Aorta (tissue), 5 donors: ENCODE data around the gene ARID5B. TPM values are rescaled to one million over a fixed set of nuclear protein-coding genes. Genes with fewer than 3 reads are reported as not detected.
A peak's percentile ranks its signal among the peaks of the same experiment; 100 is the strongest.

Experiments
- ATAC-seq: fragments of 200-7000 bp; cut with Tn5 transposase; one replicate; pipeline ENCODE4 v1.9.1; 2022; ENCODE audit warnings: moderate library complexity; ENCODE audit not compliant: low FRiP score
- DNase-seq, 2 donors: peaks; one replicate each; pipeline ENCODE4 v3.0.0-alpha.2; 2020
- H3K27ac ChIP-seq, 2 donors: one replicate each; pipeline ENCODE4 v1.5.1; 2013; ENCODE audit warnings: low read length in 2 of 2, mild to moderate bottlenecking in 2 of 2, moderate library complexity in 2 of 2, control low read depth in 1 of 2, inconsistent platforms in 1 of 2, low read depth in 1 of 2
- H3K27me3 ChIP-seq, 2 donors: one replicate each; pipeline ENCODE4 v1.6.1; 2013; ENCODE audit warnings: control low read depth in 1 of 2, low read length in 1 of 2, mild to moderate bottlenecking in 1 of 2, moderate library complexity in 1 of 2; ENCODE audit not compliant: insufficient read depth in 2 of 2, control insufficient read depth in 1 of 2
- H3K36me3 ChIP-seq, 2 donors: one replicate each; pipeline ENCODE4 v1.6.1; 2013; ENCODE audit warnings: control low read depth in 1 of 2, low read length in 1 of 2, mild to moderate bottlenecking in 1 of 2; ENCODE audit not compliant: insufficient read depth in 2 of 2, control insufficient read depth in 1 of 2
- H3K4me1 ChIP-seq, 2 donors: one replicate each; pipeline ENCODE4 v1.6.1; 2013; ENCODE audit warnings: low read length in 2 of 2, control low read depth in 1 of 2, mild to moderate bottlenecking in 1 of 2, moderate library complexity in 1 of 2; ENCODE audit not compliant: insufficient read depth in 2 of 2, control insufficient read depth in 1 of 2
- H3K4me3 ChIP-seq, 2 donors: one replicate each; pipeline ENCODE4 v1.5.1; 2013; ENCODE audit warnings: low read length in 2 of 2, control low read depth in 1 of 2, mild to moderate bottlenecking in 1 of 2
- H3K9me3 ChIP-seq: one replicate; pipeline ENCODE4 v1.6.1; 2013; ENCODE audit warnings: mild to moderate bottlenecking, low read length; ENCODE audit not compliant: control insufficient read depth
- WGBS, 2 donors: extraction: QIAGEN DNeasy Blood & Tissue Kit; methylation state at CpG; one replicate each; pipeline ENCODE4 v1.1.7; 2013; 5-methylcytosine and 5-hydroxymethylcytosine counted together
- intact Hi-C, 2 donors: fragments of 100-400 bp; cut with DNase I; formaldehyde crosslinking; loops; one replicate each; pipeline versions ENCODE4 v1.14.2 to v1.15.0; 2022
- polyA plus RNA-seq, 2 donors: library from polyadenylated mRNA; stranded (reverse); fragments of 200-250 nt; gene quantifications; one replicate each; pipeline ENCODE4 v1.2.3, GENCODE V29; 2013
- total RNA-seq, 2 donors: library from RNA; stranded (reverse); fragmentation: NEBNext Ultra II Directional; extraction: Animal tissue kit (Norgen Biotek cat#: 25700); gene quantifications; one replicate each; pipeline ENCODE4 v1.2.1, GENCODE V29; 2021
- donor health status: healthy with polysubstance abuse.
- donor health status: Bipolar disorder and iron deficiency.
- donor health status: DM: no; HTN: no; CAD: no.
- donor health status: DM: no; HTN: no; CAD: no.
- donor health status: DM: yes; HTN: yes; CAD: no.

The ARID5B gene
- total and polyA plus RNA-seq, 4 donors, result 7.8 to 143 (median 49.7) TPM

DNA sequence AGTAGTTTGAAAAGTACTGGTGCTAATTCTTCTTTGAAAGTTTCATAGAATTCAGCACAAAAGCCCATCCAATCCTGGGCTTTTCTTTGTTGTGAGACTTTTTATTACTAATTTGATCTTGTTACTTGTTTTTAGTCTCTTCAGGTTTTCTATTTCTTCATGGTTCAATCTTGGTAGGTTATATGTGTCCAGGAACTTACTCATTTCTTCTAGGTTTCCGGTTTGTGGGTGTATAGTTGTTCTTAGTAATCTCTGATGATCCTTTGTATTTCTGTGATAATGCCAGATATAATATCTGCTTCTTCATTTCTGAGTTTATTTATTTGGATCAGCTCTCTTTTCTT is 219.7 kb downstream of the ARID5B start:
- H3K4me3 ChIP-seq, result no peak overlapping the region
- H3K36me3 ChIP-seq, result no peaks in the 10 kb centered on the region
- DNase-seq (no peak), ATAC-seq (no peak)
- 93 to 94% methylated on average over 1 of the region's 1 CpG for WGBS, 2 donors
- intact Hi-C loops, result no loop called here
- no peak overlapping the region for H3K27ac ChIP-seq
- no peaks in the 10 kb centered on the region for H3K27me3 ChIP-seq
- H3K9me3 ChIP-seq, result peaks cover 1% of the 10 kb centered on the region
- no peaks in the 10 kb centered on the region for H3K4me1 ChIP-seq

DNA sequence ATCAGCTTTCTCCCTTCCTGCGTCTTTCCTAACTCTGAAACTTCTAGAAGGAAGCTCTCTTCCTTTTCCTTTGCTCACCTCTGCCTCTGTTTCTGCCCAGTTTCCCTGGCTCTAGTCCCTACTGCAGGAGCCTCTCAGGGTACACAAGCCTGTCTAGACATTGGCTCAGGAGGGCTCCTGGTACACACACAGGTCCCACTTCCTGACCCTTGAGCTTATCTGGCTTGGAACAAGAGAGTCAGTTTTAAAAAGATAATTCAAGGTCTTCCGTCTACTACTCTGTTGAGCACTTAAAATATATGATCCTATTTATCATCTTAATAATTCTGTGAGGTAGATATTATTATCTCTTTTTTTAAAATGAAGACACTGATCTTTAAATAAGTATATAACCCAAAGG is 226.5 kb downstream of the ARID5B start:
- Histone ChIP-seq H3K4me1 (no peaks in the 10 kb centered on the region), H3K27me3 (no peaks in the 10 kb centered on the region), H3K4me3 (no peak overlapping the region), H3K9me3 (peaks cover 1% of the 10 kb centered on the region), H3K36me3 (no peaks in the 10 kb centered on the region), H3K27ac (no peak overlapping the region)
- ATAC-seq (no peak), DNase-seq (no peak)
- WGBS, 2 donors, result 94 to 96% methylated on average over 2 of the region's 2 CpGs
- intact Hi-C loops, result no loop called here

DNA sequence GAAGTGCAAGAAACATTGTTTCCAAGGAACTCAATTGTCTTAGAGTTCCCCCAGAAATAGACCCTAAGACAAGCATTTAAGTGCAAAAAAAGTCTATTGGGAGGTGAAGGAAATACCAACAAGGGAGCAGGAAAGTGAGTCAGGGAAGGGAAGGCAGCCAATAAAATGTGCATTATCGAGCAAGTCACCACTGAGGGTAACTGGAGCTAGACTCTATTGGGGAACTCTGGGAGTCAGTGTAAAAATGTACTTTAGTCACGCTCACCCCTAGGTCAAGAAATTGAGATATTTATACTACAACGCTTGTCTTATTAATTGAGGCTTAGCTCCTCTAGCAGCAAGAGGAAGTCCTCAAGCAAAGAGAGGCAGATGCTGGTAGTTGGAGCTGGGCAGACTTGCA is 229.4 kb downstream of the ARID5B start:
- intact Hi-C loops, result no loop called here
- Histone ChIP-seq H3K4me1 (no peaks in the 10 kb centered on the region), H3K9me3 (no peaks in the 10 kb centered on the region), H3K4me3 (no peak overlapping the region), H3K27ac (no peak overlapping the region), H3K27me3 (no peaks in the 10 kb centered on the region), H3K36me3 (no peaks in the 10 kb centered on the region)
- ATAC-seq (peak; percentile 52), DNase-seq (no peak)
- WGBS, 2 donors, result 37 to 51% methylated on average over 3 of the region's 3 CpGs

DNA sequence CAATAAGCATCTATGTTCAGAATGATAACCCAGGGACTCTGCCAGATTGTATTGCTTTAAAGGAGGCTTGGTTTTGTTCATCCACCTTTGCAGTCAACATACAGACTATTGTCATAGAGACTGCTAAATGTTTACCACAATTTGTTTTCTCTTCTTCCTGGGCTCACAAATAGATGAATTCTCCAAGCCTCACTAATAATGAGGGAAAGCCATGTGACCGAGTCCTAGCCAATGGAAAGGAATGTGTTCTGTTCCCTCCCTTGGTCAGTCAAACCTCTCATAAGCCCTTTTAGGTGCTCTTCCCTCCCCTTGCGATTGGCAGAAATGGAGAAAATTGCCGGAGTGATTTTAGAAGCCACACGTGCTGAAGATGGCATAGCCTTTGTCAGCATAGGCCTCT is 230.2 kb downstream of the ARID5B start:
- no peaks in the 10 kb centered on the region for H3K9me3 ChIP-seq
- no peak for ATAC-seq
- H3K4me3 ChIP-seq, result no peak overlapping the region
- no peak for DNase-seq
- H3K36me3 ChIP-seq, result no peaks in the 10 kb centered on the region
- intact Hi-C loops, result no loop called here
- H3K27ac ChIP-seq, result no peak overlapping the region
- WGBS, 2 donors, result 97 to 98% methylated on average over 4 of the region's 4 CpGs
- no peaks in the 10 kb centered on the region for H3K4me1 ChIP-seq
- H3K27me3 ChIP-seq, result no peaks in the 10 kb centered on the region

DNA sequence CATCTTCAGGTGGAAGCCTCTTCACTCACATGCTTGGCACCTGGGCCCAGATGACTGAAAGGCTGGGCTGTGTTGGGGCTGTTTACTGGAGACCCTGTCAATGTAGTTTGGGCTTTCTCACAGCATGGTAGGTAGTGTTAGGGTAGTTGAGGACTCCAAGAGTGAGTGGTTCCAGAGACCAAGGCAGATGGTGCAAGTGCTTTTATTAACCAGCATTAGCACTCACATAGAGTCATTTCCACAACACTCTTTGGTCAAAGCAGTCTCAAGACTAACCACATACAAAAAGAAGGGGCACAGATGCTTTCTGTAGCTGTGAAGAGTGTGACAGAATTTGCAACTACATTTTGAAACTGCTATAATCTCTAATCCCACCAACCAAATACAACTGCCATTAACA is 232.1 kb downstream of the ARID5B start:
- Histone ChIP-seq H3K36me3 (no peaks in the 10 kb centered on the region), H3K4me1 (no peaks in the 10 kb centered on the region), H3K27ac (no peak overlapping the region), H3K27me3 (no peaks in the 10 kb centered on the region), H3K9me3 (no peaks in the 10 kb centered on the region), H3K4me3 (no peak overlapping the region)
- intact Hi-C loops, result no loop called here
- ATAC-seq (no peak), DNase-seq (no peak)

DNA sequence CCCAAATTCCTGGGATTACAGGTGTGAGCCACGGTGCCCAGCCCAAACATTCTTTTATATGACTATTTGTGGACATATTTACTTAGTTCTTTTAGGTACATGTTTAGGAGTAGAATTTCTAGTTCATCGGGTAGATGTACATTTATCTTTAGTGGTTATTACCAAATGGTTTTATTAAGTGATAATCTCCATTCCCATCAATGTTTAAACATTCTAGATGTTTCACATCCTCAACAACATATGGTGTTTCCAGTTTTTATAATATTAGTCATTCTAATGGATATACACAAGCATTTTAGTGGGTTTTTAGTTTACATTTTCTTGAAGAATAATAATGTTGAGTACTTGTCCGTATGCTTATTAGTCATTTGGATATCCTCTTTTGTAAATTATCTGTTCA is 235.4 kb downstream of the ARID5B start:
- H3K36me3 ChIP-seq, result no peaks in the 10 kb centered on the region
- H3K4me3 ChIP-seq, result no peak overlapping the region
- no peaks in the 10 kb centered on the region for H3K27me3 ChIP-seq
- intact Hi-C loops, result no loop called here
- WGBS, 2 donors, result 92 to 95% methylated on average over 3 of the region's 3 CpGs
- H3K27ac ChIP-seq, result no peak overlapping the region
- ATAC-seq, result no peak
- H3K4me1 ChIP-seq, result no peaks in the 10 kb centered on the region
- no peak for DNase-seq
- no peaks in the 10 kb centered on the region for H3K9me3 ChIP-seq

Other genes starting within 250 kb of the ARID5B start
- under 1 TPM in 1 of 2 donors, not detected in 1; 0.26 TPM for gene CABCOCO1, start 238.8 kb upstream of the ARID5B start, total RNA-seq
- gene CABCOCO1, start 238.8 kb upstream of the ARID5B start, polyA plus RNA-seq, result 10 to 100 TPM in 1 of 2 donors, 1 to 10 TPM in 1; 2.4 to 11.1 TPM